Activated naive CD8-positive, alpha-beta T cell treated with anti-CD3 and anti-CD28 coated beads, Interleukin-2, amount 50 U/mL, for 16 hours (primary cell): Measurements from ENCODE around the gene AGAP6.
"Not testable (repeated sequence)": the region's sequence is repeated elsewhere in the genome, so short reads cannot be mapped to it uniquely, and the experiment has no call there.

Experiments used
- DNase-seq: peaks from one replicate; pipeline ENCODE4 v3.0.0-alpha.2; 2020; ENCODE audit warnings: low read depth, low spot score

The AGAP6 gene

DNA sequence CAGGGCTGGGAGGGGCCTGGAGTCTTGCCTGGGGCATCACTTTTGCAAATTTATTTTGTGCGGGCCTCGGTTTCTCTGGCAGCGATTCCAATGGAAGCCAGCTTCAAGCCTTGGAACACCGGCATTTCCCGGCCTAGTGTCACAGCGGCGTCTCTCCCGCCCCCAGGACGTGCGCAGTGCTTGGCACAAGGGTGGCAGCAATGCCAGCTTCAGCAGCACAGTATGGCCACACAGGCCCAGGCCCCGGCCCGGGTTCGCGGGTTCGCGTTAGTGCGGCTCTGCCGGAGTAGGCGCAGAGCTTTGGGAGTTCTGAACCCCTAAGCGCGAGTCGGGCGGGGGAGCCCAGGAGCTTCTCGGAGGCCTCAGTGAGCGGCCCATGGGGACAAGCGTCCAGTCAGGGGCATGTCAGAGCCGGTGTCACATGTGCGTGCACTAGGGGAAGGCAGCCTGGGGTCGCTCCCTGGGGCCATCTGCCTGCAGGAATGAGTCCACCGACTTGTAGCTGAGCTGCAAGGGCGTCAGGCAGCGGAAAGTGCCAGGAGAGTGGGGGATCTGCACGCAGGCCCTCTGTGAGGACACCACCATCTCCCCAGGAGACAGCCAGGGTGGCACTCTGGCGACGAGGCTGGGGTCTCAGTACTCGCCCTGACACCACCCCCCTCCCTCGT is 36.6 kb downstream of the AGAP6 start:
- not testable (repeated sequence) for DNase-seq

DNA sequence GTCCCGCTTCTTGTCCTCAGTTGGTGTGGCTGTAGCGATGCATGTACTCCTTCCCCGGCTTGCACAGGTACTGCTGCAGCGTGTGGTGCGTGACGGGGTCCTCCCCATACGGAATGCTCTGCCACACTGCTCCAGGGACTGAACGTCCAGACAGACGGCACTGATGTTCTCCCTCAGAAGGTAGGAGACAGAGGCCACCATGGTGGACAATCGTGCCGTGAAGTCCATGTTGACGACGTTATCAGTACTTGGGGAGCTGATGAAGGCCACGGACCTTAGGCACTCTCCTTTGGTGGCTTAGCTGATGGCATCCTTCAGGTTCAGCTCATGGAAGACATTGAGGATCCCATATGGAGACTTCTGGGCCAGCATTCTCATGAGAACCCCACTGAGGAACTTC is 37.4 kb downstream of the AGAP6 start:
- no peak for DNase-seq

DNA sequence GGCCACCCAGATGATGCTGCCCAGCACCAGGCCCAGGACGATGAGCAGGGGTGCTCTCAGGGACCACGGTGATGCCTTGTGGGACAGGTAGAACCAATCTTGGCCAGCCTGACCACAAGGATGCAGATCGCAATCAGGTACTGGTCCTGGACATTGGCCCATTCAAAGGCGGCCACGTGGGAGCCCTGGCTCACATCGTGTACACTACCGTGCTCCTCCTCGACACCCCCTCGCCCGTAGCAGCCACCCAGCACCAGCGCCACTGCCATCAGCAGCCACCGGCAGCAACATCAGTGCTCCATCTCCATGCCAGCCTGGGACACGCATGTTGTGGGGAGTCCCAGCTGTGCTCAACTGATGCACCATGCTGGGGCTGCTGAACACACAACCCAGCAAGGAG is 39.0 kb downstream of the AGAP6 start:
- DNase-seq, result no peak

DNA sequence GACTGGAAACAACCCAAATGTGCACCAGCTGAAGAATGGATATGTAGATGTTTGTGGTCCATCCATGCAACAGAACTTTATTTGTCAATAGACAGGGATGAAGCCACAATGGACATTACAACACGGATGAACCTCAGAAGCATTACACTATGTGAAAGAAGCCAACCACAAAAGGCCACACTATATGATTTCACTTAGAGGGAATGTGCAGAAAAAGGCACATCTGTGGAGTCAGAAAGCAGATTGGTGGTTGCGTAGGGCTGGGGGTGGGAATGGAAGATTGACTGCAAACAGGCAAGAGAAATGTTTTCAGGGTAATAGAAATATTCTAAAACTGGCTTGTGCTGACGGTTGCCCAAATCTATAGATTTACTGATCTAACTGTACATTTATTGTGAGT is 45.3 kb downstream of the AGAP6 start:
- no peak for DNase-seq

DNA sequence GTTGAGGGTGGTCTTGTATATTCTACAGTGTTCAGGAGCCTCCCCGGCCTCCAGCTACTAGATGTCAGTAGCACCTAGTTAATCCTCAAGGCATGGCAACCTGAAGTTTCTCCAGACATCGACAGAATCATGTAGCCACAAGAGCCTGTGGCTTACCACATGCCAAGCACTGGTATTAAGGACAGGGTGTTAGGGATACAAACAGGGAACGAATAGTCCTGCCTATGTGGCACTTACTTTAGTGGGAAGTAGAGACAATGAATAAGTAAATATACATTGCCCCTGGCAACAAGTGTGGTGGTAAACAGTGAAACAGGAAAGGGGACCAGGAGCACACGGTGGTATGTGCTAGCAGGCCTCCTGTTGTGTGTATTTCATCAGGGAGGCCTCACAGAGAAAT is 47.1 kb downstream of the AGAP6 start:
- not testable (repeated sequence) for DNase-seq

DNA sequence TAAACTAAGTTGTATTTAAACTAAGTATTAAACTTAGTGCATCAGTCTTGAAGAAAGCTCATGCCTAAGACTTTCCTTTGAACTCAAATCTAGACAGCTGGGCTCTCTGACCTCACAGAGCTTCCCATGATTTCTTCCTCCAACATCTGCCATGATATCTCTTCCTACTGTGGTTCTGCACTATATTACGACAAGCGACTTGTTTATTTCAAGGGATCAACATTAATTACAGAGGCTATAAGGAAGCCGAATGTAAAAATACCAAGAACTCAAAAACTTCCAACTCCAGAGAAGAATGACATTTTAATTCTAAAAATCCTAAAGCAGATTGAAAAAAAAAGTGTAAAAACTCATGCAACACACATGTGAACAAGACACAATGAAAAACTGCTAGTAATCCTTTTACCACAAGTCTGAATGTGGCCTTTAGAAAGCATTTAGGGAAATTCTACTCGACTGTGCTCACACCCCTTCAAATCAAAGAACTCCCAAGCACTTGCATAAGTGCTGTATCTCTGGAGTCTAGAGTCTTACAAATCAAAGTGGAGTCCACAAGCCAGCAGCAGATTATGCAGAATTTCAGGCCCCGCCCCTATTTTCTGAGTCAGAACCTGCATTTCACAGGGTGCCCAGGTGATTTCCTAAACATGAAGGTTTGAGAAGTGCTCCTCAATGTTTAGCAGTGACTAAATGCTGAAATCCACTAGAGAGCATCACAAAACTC is 56.9 kb downstream of the AGAP6 start:
- no peak for DNase-seq

DNA sequence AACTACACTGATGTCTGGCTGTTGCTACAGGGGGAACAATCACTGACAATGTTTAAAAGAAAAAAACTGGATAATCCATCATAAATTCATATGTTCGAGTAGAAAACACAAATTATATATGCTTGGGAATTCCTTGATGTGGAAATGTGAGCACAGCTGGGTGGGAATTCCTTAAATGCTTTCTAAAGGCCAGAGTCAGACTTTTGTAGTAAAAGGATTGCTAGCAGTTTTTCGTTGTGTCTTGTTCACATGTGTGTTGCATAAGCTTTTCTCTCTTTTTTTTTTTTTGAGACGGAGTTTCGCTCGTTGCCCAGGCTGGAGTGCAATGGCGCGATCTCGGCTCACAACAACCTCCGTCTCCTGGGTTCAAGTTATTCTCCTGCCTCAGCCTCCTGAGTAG is 58.3 kb downstream of the AGAP6 start:
- not testable (repeated sequence) for DNase-seq

DNA sequence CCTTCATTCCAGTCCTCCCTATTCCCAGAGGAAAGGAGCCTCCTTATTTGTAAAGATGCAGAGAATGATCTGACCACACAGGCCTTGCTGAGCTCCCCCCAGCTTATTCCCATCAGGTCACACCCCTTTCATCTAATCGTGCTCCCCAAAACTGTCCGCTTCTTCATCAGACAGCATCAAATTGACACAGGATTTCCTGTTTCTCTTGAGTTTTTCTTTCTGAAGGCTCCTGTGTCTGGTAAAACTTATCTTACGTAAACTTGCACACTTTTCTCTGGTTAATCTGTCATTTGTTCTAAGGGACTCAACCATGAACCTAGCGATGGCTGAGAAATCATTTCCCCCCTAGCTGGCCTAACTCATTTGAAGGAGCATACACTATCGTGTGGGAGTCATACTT is 59.4 kb downstream of the AGAP6 start:
- DNase-seq, result not testable (repeated sequence)

DNA sequence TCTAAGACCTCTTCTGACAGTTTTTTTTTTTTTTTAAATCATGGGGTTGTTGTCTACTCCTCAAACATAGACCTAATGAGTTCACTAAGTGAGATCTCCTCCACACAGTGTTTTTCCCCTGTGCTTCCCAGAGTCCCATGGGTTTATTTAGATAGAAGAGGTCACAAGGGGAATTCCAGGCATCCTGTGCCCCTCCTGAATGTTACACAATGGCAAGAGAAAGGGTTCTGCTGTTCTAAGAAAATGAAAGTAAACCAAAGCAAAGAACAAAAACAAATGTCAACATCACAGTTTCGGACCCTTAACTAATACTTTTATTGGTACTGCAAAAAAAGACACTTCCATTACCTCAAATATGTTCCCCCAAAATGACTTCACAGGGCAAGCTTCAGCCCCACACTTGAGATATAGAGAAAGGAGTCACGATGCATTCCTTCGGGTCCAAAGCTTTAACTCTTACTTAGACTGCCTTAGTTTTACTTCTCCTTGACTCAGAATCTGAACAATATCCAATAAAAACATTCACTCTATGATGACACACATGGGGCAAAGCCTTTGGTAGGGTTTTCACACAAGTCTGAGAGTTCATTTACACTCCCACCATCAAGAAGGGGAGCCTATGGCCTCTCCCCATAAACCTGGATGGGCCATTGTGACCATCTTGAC is 63.9 kb downstream of the AGAP6 start:
- not testable (repeated sequence) for DNase-seq

DNA sequence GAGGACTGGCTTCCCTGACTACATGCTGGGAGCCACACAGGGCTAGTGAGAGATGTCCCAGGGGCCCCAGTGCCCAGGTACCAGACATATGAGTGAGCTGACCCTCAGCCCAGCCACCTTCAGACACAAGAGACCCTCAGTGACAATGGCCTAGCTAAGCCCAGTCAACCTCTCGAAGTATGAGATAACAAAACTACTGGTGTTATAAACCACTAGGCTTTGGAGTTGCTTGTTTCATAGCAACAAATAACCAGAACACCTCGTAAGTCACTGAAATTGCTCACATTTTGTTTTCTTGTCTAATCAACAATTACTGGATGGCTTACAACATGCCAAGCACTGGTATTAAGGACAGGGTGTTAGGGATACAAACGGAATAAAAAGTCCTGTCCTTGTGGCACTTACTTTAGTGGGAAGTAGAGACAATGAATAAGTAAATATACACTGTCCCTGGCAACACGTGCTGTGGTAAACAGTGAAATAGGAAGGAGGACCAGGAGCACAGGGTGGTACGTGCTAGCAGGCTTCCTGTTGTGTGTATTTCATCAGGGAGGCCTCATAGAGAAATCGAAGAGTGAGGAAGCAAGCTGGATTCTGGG is 64.7 kb downstream of the AGAP6 start:
- DNase-seq, result not testable (repeated sequence)

DNA sequence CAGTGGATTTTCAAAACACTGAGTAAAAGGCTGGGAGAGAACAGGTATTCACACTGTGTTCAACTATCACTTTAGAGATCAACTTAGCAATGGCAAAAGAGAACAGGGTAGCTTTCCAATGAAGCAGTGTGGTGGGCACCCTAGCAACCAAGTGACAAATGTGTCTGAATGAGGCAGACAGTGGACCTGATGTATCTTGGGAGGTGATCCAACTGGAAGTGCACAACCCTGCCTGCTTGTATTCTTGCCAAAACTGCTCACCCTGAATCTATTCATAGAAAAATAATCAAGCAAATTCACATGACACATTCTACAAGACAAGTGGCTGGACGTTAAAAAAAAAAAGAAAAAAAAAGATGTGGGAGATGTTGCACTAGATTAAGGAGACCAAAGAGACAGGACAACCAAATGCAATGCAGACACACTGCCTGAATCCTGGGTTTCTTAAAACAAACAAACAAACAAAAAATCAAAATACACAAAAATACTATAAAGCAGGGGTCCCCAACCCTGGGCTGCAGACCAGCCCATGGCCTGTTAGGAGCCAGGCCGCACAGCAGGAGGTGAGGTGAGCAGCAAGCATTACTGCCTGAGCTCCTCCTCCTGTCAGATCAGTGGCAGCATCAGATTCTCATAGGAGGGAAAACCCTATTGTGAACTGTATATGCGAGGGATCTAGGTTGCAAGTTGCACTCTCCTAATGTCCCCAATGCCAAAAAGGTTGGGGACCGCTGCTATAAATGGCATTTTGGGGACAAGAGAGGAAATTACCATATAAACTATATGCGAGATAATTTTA is 67.5 kb downstream of the AGAP6 start:
- not testable (repeated sequence) for DNase-seq

DNA sequence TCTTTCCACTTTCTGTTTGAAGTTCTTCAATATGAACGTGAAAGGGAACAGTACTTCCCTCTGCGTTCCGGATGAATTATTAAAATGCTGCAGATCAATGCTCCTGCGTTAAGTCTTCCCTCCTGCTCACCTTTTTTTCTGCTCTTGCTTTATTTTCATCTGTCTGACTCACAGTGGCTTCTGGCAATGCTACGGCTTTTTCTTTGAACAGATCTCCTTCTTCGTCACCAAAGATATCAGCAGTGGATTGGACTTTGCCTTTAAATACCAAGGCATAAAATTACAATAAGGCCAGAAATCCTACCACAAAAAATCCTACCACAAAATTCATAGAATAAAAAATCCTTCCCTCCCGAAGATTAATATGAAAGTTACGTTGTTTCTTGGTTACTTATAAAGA is 68.4 kb downstream of the AGAP6 start:
- not testable (repeated sequence) for DNase-seq

DNA sequence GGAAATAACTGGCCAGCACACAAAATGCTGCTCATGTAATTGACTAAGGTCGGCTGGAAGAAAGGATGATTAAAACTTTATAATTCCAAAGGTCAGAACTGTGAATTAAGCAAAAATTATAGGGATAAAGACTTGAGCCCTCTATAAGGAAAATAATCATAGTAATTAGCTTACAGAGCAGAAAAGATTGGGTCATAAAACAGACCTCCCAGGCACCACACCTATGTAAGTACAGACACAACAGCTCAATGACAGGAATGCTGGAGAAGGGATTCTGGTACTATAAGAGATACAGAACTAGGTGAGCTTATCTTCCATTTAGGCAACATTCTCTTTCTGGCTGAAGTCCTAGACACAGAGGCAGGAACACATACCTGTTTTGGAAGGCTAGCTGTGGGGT is 70.5 kb downstream of the AGAP6 start:
- not testable (repeated sequence) for DNase-seq

DNA sequence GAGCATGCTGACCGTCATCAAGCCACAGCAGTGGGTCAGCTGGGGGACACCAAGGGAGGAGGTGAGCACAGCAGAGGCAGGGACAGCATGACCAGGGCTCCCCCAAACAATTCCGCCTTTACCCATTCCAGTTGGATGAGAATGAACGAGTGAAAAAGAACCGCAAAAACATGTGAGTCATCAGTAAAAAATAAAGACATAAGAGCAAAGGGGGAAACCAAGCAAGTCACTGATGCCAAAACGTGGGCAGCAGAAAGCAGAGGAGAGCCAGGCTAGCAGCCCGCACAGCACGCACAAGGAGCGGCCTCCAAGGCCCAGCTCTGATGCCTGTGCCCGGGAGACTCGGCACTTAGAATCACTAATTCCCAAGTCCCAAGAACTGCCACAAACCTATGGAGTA is 71.7 kb downstream of the AGAP6 start:
- not testable (repeated sequence) for DNase-seq
